ENCODE measurements around the gene LMF1.

DNA sequence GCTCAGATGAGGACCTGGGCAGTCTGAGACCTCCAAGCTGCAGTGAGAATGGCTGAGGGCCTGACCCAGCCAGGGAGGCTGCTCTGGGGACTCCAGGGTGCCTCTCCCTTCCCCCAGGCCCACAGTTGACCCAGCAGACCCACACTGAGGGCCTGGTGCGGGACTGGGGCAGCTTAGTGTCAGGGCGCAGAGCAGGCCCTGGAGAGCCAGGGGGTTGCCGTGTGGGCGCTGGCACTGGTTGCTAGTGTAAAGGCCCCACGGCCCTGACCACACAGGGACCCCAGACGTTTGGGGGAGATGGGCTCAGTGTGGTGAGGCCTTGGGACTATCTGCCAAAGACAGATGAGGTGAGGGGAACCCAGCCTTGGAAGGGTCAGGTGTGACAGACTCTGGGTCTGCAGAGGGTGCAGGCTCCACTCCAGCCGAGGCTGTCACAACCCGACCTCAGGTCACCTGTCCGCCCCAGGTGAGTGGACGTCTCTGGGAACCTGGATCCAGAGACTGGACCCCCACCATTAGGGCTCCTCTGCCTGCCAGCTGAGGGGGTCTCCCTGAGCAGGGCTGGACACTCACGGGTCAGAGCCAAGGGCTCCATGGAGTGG, 119.5 kb downstream of the LMF1 start:
- TF ChIP-seq POLR2AphosphoS5 (IDR thresholded peaks at IDR 0.05; ENCODE audit: low read depth, low read length) (no peak), TAF1 (IDR thresholded peaks at IDR 0.05; ENCODE audit: low read depth, low read length) (no peak), POLR2A (IDR thresholded peaks at IDR 0.05; ENCODE audit: low read depth, low read length) (no peak)

Measured in GM12891 (cell line).